GM19463 (cell line): ENCODE measurements around the gene MYO9A.
"Not testable (repeated sequence)": the region's sequence is repeated elsewhere in the genome, so short reads cannot be mapped to it uniquely, and the experiment has no call there.

Experiments used
- ATAC-seq: cut with Tn5 transposase; IDR thresholded peaks from one replicate; pipeline ENCODE4 v1.9.1; 2021; ENCODE audit warnings: mild to moderate bottlenecking, moderate library complexity; ENCODE audit not compliant: unreplicated experiment

Gene MYO9A

DNA sequence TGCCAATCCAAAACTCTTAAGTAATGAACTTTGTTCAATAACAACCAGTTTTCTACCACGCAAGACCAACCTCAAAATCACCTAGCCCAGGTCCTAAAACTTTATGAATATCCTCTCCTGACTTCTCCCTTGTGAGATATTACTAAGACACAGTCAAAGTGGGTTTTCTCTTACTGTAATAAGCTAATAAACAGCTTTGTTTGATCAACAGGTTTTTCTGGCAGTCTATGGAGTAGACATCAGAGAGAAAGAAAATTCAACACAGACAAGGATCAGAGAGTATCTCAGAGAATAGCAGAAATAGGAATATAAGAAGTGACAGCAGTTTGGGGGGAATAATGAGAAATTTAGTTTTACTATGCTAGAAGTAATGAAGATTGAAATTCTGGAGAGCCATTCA, 228.0 kb downstream of the MYO9A start:
- ATAC-seq: no peak

DNA sequence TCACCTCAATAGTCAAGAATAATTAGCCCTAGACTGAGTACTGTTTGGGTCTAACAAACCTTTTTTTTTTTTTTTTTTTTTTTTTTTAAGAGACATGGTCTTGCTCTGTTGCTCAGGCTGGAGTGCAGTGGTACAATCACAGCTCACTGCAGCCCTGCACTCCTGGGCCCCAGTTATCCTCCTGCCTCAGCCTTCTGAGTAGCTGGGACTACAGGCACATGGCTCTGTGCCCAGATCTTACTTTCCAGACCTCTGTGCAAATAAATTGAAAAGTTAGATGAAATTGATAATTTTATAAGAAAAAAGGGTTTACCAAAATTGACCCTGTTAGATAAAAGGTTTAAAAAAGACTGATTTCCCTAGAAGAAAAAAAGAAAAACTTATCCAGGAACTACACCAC, 228.6 kb downstream of the MYO9A start:
- no peak for ATAC-seq

DNA sequence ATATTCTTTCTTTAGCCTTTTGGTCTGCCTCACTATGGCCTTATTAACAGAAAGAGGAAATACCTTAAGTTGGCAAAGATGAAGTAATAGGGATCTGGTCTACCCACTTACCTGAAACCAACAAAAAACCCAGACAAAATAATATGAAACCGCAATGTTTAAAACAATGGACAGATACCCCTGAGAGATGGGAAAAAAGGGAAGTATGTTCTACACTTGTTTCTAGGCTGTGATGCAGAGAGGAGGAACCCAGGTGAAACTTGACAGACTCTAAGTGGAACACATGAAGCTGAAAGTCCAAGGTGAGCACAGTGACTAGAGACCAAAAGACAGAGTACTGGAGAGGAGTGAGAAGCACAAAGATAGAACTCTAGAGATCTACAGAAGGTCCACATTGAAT, 229.2 kb downstream of the MYO9A start:
- ATAC-seq: no peak

DNA sequence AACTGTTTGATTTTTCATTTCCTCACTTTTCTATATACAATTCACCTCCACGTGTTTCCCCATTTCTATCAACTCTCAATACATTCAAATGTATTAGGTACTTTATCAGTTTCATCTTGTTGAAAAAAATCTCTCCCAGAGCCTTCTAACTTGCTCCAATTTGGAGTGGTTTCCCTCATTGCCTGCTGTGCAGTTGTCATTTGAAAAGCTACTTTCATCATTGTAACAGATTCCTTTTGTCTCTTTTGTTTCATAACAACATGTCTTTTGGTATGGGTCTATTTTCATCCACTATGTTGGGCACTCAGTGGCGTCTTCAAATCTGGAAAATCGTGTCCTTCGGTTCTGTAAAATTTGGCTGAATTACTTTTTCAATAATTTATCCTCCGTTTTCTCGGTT, 232.6 kb downstream of the MYO9A start:
- no peak for ATAC-seq

DNA sequence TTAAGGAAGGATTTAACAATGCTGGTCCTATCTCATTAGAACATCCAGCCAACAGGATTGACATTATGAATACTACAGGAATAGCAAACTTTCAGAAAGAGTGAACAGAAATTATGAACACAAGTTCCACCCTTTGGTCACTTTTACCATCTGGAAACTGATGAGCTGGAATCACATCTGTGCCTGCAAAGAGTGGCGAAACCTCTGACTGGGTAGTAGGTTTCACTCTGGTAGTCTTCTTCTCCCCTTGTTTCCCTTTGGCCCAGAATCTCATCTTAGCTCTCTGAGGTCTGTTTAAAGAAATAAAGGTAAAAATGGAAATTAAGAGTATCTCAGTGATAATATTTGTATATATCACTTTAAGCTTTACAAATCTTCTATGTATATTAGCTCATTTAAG, 234.5 kb downstream of the MYO9A start:
- ATAC-seq: no peak

- ATAC-seq: no peak
Observed at GRCh38 chr15:71880276-71880675, 237.7 kb downstream of the MYO9A start.

- peak; percentile 47 for ATAC-seq
Observed at GRCh38 chr15:71874245-71874644, 243.7 kb downstream of the MYO9A start.

- ATAC-seq: not testable (repeated sequence)
Observed at GRCh38 chr15:71858232-71858631, 259.7 kb downstream of the MYO9A start.

- no peak for ATAC-seq
Observed at GRCh38 chr15:71853543-71853942, 264.4 kb downstream of the MYO9A start.

DNA sequence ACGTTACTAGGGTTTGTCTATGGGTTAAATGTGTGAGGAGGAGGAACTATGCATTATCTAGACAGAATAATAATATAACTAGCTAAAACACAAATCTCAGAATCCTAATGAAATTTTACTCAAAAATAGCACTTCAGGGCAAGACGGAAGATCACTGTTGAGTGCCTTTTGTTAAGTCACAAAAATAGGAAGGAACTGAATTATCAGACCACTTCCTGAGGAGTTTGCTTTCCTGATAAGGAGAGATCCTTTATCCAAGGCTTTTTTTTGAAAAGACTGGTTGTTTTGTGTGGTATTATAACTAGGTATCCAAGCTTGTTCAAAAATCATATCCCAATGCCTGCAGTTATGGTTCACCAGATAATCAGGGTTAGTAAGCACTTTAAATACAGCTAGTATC, 273.0 kb downstream of the MYO9A start:
- no peak for ATAC-seq

- no peak for ATAC-seq
Observed at GRCh38 chr15:71841563-71841962, 276.4 kb downstream of the MYO9A start.

- no peak for ATAC-seq
Observed at GRCh38 chr15:71830981-71831380, 287.0 kb downstream of the MYO9A start.

- no peak for ATAC-seq
Observed at GRCh38 chr15:71826196-71826595, 291.8 kb downstream of the MYO9A start.

DNA sequence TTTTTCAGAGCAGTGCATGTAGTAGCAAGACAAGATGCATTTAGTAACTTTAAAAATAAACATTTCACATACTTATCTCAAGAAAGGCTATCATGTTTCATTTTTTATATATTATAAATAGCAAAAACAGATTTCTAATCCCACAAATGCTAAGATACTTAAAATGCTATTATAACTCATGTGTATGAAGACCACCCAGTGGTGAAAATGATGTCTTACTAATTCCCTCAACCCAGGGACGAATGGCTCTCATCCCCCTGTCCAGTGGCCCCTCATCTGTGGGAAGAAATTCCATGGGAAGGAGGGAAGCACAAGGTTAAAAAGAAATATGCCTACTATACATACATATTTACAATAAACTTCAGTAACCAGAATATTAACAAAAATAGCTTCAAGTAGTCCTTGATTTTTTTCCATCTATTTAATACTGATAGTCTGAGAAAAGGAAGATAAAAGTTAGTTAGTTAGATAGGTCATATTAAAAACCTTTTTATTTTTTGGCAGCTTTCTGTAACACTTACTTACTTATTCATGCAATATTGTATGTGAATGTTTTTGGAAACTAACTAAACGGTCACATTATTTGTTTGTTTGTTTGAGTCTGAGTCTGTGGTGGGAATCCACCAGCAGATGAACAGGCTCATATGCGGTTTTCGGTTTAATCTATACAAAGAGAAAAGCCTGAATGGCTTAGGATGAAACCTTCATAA, 292.8 kb downstream of the MYO9A start:
- ATAC-seq: no peak

GRCh38 chr15:71823801-71824200, 294.1 kb downstream of the MYO9A start:
- no peak for ATAC-seq

GRCh38 chr15:71822890-71823630, 294.9 kb downstream of the MYO9A start:
- no peak for ATAC-seq

DNA sequence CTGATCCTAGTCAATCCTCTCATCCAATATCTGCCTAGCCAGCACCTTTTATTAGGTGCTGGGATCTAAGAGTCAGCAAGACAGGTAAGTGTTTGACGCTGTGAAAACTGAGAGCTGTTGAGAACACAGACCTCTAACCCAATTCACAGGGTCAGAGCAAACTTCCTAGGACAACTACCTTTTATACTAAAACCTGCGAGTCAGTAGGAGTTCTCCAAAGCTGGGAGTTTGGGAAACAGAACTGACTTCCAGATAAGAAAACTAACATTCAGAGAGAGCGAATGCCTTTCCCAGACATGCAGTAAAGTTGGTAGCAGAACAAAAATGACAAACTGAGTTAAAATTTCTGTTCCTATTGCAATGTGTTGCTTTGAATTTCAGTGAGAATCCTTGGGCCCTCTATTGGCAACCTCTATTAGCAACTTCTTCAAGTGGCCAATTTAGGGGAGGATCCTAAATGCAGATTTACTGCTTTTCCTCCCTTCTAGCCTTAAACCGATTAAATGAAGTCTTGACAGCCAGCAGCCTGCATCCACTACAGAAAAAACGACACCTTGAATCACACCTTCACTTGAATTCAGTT, 296.3 kb downstream of the MYO9A start:
- ATAC-seq: no peak

DNA sequence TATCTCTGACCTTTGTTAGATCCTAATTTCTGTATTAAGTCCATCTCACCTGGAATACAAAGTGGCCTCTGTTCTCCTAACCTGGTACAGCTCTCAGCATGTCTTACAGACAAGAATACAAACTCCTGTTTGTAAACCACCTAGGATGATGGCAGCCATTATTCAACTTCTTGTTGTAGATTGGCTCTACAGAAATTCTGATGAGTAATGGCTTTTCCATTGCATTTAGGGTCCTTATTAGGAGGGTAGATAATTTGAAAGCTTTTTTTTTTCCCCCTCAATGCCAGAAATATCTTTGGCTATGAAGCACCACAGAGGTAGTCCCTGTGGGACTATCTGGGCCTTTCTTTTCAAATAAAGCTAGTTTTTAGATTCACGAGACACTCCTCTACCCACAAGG, 297.8 kb downstream of the MYO9A start:
- no peak for ATAC-seq

GRCh38 chr15:71817351-71817750, 300.6 kb downstream of the MYO9A start:
- ATAC-seq: no peak

DNA sequence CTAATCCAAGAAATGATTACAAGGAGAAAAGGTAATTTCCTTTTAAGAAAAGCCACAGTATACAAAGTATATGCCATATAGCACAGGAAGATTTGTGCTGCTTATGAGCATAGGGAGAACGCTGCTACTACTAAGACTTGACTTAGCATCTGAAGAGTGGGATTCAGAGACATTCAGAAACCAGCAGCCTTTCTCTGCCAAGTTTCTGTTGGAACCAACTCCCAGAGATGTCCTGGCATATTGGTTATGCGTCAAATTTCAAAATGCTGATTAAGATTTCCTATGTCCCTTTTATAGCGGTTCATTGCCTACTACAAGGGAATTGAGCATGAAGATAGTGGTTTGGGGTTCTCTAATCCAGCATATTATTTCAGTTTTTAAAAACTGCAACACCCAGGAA, 302.6 kb downstream of the MYO9A start:
- ATAC-seq: no peak

DNA sequence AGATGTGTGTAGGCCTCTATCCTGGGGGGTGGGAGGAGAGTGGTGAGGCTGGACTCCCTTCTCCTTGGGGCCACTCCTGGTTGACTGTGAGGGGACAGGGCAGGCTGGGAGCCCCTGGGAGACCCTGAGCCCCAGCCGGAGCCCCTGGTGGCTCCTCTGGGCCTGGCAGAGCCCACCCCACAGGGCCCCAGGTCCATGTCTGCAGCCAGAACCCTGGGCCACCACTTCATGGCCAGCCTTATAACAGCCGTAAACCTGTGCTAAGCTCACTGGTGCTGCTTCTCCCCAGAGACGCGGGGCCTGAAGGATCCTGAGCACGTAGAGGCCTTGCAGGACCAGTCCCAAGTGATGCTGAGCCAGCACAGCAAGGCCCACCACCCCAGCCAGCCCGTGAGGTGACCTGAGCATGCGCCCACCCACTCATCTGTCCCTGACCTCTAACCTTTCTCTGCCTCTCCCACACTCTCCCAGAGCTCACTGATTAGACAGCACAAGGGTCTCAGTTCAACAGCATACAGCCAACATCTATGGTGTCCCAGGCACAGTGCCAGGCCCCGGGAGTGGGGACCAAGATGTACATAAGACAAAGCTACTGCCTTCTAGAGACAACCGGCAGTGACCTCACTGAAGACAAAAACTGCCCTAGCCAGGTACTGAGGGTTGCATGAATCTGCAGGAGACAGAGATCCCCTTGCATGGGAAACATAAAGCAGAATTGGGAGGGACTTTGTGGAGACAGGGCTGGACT, 304.1 kb downstream of the MYO9A start:
- no peak for ATAC-seq
